Stimulated activated CD4-positive, alpha-beta T cell treated with anti-CD3 and anti-CD28 coated beads, Interleukin-1b, Interleukin-23, amount 100 ng/mL, for 48 hours (primary cell): ENCODE data around the gene GNG12.
"Not testable (repeated sequence)": the region's sequence is repeated elsewhere in the genome, so short reads cannot be mapped to it uniquely, and the experiment has no call there.

Experiments
- DNase-seq: peaks from one replicate; pipeline ENCODE4 v3.0.0-alpha.2; 2020

Gene GNG12

DNA sequence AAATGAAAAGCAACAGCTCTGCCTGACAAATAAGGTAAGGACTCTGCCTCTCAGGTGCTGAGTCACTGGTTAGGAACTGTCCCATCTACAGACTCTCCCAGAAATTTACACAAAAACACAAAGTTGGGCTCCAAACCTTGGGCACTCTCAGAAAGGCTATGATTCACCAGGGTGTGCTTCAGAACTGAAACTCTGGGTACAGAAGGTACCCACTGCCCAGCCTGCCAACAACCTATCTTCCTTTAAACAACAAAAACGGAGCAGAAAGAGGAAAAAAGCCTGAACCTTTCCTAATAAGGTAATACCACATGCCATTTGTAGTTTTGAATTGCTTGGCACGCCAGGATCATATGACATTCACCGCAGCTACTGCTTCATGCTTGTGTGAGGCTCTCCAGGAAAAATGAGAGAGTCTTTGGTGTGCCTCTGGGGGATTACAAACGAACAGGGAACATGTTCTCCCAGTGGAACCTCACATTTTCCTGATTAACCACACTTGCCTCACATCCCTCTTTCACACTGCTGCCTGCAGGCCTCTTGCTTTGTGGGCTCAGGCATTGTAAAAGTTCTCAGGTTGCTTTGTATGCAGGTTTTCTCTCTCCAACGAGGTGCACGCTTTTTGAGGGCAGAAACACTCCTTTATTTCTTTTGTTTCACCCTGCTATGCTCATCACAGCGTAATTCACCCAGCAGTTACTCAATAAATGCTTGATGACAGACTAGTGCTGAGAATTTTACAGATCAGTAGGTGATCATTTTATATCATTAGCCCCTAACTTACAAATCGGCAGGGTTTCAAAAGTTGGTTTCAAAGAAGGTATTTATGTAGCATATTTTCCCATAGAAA is 83.2 kb downstream of the GNG12 start:
- DNase-seq: no peak

- DNase-seq: no peak
These were observed 83.9 kb downstream of the GNG12 start for GRCh38 chr1:67749263-67749843.

GRCh38 chr1:67748630-67749029 is 84.6 kb downstream of the GNG12 start:
- DNase-seq: no peak

DNA sequence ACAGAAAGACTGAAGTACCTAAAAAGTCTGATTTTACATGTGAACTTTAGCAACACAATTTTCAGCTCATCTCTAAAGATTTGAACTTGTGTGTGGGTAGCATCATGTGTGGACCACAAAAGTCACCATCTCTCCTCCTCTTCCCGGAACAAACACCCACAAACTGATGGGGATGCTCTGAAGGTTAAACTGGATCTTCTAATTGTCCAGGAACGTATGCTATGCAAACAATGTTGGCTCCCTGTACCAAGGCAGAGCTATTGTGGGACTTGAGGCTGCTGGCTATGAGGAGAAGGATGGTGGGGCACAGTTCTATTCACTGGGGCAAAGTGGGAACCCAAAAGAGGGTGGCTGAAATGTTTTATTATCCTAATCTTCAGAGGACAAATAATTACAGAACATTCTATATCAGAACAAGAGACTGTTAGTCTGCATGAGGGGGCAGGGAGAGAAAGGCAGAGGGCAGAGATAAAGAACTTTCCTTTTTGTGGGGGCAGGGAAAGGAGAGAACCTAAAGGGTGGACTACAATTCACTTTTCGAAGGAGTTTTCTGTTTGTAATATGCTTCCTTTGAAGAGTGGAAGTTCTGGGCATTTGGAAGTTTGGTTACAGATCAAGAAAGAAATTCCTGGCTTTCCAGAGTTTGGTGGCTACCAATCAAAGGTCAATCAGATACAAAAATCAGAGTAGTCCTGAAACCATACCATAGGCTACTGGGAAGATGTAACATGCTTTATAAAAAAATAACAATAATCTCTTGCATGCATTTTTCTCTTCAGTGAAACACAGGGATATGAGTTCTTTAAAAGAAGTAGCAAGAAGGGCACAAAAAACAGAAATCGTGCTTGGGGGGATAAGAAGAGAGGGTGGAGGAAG is 85.4 kb downstream of the GNG12 start:
- DNase-seq: no peak

DNA sequence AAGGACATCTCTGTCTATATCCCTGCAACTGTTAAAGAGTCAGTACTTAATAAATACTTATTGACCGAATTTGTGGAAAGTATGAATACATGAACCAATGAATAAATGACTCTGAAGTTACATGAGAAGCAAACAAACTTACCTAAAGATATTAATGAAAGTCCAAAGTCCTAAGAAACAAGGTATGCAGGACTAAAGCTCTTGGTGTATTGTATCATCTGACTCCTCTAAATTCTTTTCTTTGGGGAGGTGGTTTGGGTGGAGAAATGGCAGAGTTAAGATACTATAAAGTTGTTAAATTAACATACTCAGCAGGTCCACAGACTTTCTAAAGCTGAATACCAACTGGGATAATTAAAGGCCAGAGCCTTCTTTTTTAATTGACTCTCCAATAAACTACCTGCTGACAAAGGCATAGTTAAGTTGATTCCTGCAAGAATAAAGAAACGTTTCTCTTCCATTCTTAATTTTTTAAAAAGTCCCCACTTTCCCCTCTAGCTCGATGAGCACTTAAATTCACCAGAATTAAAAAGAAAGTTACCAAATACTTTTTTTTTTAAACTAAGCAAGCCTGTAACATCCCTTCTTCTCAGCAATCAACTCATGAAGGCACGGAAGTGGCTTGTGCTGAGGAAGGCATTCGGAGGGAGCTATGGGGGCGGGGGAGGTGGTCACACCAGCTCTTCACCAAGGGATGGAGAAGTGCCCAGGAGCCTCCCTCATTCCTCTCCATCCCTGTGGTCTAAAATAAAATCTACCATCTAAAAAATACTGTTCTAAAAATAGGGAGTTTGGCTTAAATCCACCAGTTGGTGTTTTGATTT is 87.2 kb downstream of the GNG12 start:
- DNase-seq: no peak

- DNase-seq: no peak
These were observed 90.1 kb downstream of the GNG12 start for GRCh38 chr1:67743072-67743725.

GRCh38 chr1:67741736-67742135 is 91.5 kb downstream of the GNG12 start:
- DNase-seq: no peak

GRCh38 chr1:67741121-67741520 is 92.1 kb downstream of the GNG12 start:
- no peak for DNase-seq

GRCh38 chr1:67740543-67740942 is 92.7 kb downstream of the GNG12 start:
- DNase-seq: no peak

- no peak for DNase-seq
These were observed 93.9 kb downstream of the GNG12 start for GRCh38 chr1:67739361-67739760.

- DNase-seq: no peak
These were observed 94.9 kb downstream of the GNG12 start for GRCh38 chr1:67738401-67738800.

DNA sequence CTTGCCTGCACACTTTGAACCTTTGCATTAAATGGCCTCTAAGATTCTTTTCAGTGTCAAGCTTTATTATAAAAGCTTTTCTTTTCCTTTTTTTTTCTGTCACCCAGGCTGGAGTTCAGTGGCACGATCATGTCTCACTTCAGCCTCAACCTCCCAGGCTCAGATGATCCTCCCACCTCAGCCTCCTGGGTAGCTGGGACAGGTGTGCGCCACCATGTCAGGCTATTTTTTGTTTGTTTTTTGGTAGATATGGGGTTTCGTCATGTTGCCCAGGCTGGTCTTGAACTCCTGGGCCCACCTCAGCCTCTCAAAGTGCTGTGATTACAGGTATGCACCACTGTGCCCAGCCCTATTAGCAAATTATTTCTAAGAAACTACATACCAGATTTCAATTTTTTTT is 95.4 kb downstream of the GNG12 start:
- DNase-seq: no peak

DNA sequence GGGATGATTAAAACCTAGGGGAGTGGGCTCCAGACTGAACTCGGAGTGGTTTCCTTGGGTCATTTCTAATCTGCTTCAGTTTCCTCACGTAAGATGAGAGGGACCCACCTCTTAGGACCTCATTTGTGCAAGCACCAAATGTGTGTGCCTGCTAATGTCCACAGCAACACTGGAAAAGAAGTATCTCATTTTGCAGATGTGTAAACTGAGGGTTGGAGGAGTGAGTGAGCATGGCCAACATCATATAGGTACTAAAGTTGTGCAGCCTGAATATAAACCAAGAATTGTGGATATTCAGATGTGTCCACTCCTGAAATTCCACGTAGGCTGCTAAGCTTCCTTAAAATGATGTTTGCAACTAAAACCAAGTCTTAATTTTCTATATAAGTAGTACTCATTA is 96.5 kb downstream of the GNG12 start:
- no peak for DNase-seq

GRCh38 chr1:67735806-67736627 is 97.2 kb downstream of the GNG12 start:
- DNase-seq: peak; percentile 60

DNA sequence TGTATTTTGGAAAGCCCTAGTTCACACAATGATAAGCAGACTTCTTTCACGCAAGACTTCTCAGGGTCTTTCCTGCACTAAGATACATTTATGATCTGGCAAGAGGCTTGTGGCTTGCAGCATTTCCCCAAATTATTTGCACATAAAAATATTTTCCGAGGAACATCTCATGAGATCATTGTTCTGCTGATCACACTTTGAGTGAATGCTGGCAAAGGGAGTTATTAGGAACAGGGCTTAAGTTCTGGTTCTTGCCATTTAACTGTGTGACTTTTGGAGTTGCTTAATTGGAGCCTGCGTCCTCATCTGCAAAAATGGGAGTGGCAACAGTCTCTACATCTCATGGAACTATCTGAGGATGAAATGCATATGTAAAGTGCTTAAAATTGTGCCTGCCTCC is 98.1 kb downstream of the GNG12 start:
- DNase-seq: no peak

DNA sequence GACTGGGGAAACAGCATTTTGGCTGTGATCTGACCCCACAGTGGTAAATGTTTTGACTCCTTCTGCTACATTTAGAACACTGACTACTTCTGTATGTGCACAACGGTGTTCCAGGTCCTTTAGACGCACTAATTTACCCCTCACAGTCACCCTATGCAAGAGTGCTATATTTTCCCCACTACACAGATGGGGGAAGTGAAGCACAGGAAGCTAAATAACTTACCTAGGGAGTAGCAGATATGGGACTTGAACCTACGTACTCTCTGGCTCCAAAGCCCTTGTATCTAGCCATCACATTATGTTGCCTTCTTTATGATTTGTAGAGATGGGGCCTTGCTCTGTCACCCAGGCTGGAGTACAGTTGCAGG is 99.0 kb downstream of the GNG12 start:
- DNase-seq: no peak

DNA sequence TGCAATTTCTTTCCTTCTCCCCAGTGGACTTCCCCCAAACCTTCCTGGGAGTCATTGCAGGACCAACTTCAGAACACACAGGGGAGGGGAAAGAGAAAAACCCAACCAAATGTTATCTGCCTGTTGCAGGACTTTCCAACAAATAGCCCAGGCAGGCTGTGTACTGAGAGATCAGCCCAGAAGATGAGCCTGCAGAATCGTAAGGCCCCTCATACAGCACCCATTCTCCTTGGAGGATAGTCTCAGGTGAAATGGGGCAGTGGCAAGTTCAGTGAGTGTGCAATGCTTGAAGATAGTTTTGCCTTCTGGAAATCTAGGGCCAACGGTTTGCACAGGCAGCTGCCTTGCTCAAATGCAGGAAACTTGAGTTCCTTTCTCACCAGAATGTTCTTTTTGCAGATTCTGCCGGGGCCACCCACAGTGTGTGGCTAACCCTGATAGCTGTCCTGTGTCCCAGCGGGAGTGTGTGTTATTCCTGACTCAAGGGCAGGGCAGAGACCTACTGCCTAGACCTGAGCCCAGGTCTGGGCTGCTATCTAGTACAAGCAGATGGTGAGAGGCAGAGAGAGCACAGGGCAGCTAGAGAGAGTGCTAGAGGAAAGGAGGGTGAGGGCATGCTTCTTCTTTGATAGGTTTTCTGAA is 99.5 kb downstream of the GNG12 start:
- DNase-seq: no peak

DNA sequence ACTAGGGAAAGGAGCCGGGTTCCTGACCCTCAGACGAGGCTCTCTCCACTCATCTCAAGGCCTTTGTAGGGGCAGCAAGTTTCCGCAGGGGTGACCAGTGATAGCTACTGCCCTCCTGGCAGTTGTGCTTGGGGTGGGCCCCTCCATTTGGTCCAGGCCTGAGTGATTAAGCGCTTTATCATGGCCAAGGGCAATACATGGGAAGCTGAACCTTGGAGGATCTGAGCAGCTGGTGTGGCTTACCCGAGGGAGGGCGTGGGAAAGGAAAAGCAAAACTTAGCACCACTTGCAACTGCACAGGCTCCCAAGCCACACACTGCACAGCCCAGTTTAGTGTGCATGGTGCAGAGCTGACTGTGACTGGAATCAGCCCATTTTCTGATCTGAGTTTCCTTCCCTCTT is 100.5 kb downstream of the GNG12 start:
- no peak for DNase-seq

GRCh38 chr1:67731322-67731721 is 101.9 kb downstream of the GNG12 start:
- DNase-seq: no peak

GRCh38 chr1:67730312-67730711 is 103.0 kb downstream of the GNG12 start:
- DNase-seq: not testable (repeated sequence)

- no peak for DNase-seq
These were observed 103.4 kb downstream of the GNG12 start for GRCh38 chr1:67729872-67730271.
